Bone marrow (tissue), 2 donors: ENCODE measurements around the gene PPID.
"Not testable (repeated sequence)": the region's sequence is repeated elsewhere in the genome, so short reads cannot be mapped to it uniquely, and the experiment has no call there.

Experiments
- DNase-seq, 2 donors: peaks; one replicate each; lab custom pipeline; 2025; lab: John Stamatoyannopoulos, UW

PPID gene

DNA sequence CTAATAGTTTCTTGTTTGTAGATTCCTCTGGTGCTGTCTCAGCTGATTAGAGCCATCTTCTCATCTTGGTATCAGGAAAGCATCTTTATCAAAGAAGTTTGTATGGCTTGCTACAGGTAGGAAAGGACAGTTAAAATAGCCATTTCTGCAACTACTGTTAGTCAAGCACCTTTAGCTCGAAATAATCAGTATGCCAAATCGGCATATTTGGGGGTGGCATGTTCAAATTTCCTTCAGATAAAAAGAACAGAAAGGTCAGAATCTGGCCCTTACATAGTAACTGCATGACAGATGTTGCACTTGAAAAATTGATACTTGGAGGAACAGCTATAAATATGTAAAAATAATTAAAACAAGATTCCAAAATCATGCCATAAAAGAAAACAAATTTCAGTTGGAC is 56.3 kb downstream of the PPID start:
- DNase-seq, result no peak

DNA sequence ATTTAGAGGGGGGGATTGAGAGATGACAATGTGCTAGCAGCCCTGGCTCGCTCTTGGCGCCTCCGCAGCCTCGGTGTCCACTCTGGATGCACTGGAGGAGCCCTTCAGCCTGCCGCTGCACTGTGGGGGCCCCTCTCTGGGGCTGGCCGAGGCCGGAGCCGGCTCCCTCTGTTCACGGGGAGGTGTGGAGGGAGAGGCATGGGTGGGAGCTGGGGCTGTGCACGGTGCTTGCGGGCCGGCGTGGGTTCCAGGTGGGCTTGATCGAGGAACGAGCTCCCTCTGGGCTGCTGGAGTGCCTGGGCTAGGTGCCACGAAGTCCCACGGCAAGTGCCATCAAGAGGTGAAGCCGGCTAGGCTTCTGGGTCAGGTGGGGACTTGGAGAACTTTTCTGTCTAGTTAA is 58.4 kb downstream of the PPID start:
- no peak for DNase-seq

DNA sequence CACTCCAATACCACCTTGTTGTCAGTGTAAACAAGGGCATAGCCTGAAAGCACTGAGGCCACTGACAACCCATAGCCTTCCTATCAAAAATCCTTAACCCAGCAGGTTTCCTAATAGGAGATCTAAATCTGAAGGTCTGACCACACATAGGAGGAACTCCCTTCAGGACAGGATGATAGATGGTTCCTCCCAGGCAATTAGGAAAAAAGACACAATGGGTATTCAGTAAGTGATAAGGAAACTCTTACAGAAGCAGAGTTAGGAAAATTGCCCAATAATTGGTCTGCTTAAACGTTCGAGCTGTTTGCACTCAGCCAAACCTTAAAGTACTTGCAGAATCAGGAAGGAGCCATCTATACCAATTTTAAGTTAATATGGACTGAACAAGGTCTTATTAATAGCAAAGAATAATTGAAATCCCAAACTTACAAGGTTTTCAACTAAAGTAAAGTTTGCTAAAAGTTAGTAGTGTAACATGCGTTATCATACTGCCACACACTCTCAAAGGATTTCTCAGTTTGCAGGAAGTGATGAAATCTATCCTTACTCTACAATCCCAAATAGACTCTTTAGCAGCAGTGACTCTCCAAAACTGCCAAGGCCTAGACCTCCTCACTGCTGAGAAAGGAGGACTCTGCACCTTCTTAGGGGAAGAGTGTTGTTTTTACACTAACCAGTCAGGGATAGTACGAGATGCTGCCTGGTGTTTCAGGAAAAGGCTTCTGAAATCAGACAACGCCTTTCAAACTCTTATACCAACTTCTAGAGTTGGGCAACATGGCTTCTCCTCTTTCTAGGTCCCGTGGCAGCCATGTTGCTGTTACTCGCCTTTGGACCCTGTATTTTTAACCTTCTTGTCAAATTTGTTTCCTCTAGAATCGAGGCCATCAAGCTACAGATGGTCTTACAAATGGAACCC is 59.2 kb downstream of the PPID start:
- not testable (repeated sequence) for DNase-seq

DNA sequence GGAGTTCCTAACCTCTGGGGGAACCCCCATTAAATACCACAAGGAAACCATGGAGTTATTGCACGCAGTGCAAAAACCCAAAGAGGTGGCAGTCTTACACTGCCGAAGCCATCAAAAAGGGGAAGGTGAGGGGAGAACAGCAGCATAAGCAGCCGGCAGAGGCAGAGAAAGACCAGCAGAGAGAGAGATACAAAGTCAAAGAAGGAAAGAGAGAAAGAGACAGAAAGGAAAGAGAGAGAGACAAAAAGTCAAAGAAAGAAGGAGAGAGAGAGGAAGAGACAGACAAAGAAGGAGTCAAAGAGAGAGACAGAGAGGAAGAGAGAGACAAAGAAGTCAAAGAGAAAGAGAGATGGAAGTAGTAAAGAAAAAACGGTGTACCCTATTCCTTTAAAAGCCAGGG is 59.9 kb downstream of the PPID start:
- DNase-seq, result peak in 1 of 2 donors; percentile 27
